ENCODE data around the gene SH3RF1.

The SH3RF1 gene

DNA sequence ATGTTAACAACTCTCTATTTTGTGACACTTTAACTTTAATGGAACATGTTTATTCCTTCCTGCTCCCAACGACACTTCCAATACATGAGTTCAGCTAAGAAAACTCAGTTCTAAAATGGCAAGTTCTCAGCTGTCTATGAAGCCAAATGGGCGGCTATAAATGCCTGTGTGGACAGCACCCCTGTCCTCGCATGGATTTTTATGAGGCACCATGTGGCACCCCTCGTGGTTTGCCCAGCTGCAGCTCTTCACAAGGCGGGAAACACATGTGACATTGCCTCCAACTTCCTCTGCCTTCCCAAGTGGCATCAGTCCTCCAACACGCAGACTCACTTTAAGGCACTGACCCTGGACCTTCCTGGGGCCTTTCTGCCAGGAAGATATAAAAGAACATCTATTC is 48.0 kb downstream of the SH3RF1 start:
- TF ChIP-seq, protein P1, sequence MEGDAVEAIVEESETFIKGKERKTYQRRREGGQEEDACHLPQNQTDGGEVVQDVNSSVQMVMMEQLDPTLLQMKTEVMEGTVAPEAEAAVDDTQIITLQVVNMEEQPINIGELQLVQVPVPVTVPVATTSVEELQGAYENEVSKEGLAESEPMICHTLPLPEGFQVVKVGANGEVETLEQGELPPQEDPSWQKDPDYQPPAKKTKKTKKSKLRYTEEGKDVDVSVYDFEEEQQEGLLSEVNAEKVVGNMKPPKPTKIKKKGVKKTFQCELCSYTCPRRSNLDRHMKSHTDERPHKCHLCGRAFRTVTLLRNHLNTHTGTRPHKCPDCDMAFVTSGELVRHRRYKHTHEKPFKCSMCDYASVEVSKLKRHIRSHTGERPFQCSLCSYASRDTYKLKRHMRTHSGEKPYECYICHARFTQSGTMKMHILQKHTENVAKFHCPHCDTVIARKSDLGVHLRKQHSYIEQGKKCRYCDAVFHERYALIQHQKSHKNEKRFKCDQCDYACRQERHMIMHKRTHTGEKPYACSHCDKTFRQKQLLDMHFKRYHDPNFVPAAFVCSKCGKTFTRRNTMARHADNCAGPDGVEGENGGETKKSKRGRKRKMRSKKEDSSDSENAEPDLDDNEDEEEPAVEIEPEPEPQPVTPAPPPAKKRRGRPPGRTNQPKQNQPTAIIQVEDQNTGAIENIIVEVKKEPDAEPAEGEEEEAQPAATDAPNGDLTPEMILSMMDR (IDR thresholded peaks at IDR 0.05; ENCODE audit: control insufficient read depth, insufficient read depth, low read depth, low read length, missing control alignments), result no peak
- no peak for DNase-seq (ENCODE audit: low read depth)
- no peak overlapping the region for H3K4me3 ChIP-seq (ENCODE audit: control insufficient read depth, low read depth, low read length)

DNA sequence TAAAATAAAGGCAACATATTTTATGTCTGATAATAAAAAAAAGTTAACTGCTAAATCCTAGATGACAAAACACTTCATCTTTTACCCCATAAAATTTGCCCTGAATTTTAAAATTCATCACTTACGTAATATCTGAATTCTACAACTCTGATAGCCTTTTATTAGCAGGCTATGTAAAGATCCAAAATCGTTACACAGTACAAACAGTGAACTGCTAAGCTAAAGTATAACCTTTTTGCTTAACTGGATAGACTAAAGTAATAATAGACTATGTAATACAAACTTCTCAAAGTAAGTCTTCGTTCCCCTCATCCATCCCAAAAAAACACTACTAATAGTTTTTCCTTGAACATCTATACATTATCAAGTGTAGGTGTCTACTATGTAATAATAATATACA is 49.1 kb downstream of the SH3RF1 start:
- TF ChIP-seq, protein P1 (IDR thresholded peaks at IDR 0.05; ENCODE audit: control insufficient read depth, insufficient read depth, low read depth, low read length, missing control alignments), result no peak
- no peak overlapping the region for H3K4me3 ChIP-seq (ENCODE audit: control insufficient read depth, low read depth, low read length)
- DNase-seq (ENCODE audit: low read depth), result no peak

DNA sequence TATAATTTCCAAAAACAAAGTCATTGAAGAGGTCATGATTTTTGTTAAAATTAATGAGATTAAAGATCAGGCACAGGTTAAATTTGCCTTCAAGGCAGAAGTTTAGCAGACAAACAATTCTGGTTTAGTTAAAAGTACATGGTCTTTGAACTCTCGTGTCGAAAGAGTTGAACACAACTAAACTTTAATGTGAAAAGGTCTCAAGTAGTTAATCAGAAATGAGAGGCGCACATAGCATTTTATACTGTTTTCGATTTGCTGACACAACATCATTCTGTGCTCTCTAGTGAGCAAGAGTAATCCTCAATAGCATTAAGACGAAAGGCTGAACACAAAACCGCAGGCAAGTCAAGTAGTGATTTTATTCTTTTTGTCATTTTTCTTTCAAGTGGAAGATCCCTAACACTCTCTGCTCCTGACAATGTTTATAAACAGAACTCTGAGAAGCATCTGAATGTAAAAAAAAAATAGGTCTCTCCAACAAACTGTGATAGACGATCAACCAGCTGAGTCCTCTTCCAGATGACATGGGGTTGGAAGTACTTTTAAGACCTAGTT is 49.8 kb downstream of the SH3RF1 start:
- TF ChIP-seq, protein P1 (IDR thresholded peaks at IDR 0.05; ENCODE audit: control insufficient read depth, insufficient read depth, low read depth, low read length, missing control alignments), result no peak
- no peak for DNase-seq (ENCODE audit: low read depth)
- H3K4me3 ChIP-seq (ENCODE audit: control insufficient read depth, low read depth, low read length), result no peak overlapping the region

DNA sequence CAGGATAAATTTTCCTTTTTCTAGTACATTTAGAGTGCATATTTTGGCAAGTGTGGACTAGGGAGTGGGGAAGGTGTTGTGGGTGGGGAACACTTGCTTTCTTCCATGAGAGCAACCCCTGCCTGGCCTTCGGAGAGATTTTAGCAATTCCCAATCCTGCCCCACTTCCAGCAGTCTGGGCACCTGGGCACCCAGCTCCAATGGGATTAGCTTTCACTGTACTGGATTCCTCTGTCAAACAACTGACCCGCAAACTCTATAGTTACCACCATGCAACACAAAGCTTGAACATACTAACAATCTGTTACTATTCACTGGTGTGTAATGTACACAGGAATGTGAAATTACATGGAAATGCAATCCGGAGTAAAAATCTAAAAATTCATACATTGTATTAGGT is 50.3 kb downstream of the SH3RF1 start:
- no peak overlapping the region for H3K4me3 ChIP-seq (ENCODE audit: control insufficient read depth, low read depth, low read length)
- TF ChIP-seq, protein P1 (IDR thresholded peaks at IDR 0.05; ENCODE audit: control insufficient read depth, insufficient read depth, low read depth, low read length, missing control alignments), result no peak
- DNase-seq (ENCODE audit: low read depth), result no peak

DNA sequence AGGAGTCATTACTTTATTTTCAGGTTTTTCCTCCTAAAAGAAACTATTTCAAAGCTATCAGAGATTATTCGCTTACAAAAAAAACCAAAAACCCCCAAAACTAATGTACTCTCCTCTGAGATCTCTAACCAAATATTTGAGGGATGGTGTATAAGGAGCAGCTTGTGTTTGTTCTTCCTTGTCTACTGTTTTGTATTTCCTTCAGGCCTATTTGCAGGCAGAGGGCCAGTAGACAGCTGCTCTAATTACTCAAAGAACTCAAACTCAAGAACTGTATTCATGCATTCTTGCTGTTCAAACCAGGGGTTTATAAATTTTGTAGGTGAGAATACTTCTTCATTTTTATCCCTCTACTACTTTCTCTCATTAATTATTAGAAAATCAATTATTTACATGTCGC is 51.3 kb downstream of the SH3RF1 start:
- no peak for DNase-seq (ENCODE audit: low read depth)
- H3K4me3 ChIP-seq (ENCODE audit: control insufficient read depth, low read depth, low read length), result no peak overlapping the region
- TF ChIP-seq, protein P1 (IDR thresholded peaks at IDR 0.05; ENCODE audit: control insufficient read depth, insufficient read depth, low read depth, low read length, missing control alignments), result no peak

DNA sequence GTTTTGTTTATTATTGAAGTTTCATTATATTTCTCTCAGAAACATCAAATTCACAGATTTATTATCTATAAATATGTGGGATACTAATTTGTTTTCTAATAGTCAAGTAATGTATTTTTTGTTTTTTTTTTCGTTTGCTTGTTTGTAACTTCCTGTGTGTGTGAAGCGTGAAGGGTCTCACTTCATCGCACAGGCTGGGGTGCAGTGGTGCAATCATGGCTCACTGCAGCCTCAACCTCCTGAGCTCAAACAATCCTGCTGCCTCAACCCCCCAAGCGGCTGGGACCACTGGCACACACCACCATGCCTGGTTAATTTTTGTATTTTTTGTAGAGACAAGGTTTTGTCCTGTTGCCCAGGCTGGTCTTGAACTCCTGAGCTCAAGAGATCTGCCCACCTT is 55.1 kb downstream of the SH3RF1 start:
- no peak overlapping the region for H3K4me3 ChIP-seq (ENCODE audit: control insufficient read depth, low read depth, low read length)
- no peak for DNase-seq (ENCODE audit: low read depth)
- TF ChIP-seq, protein P1 (IDR thresholded peaks at IDR 0.05; ENCODE audit: control insufficient read depth, insufficient read depth, low read depth, low read length, missing control alignments), result no peak

DNA sequence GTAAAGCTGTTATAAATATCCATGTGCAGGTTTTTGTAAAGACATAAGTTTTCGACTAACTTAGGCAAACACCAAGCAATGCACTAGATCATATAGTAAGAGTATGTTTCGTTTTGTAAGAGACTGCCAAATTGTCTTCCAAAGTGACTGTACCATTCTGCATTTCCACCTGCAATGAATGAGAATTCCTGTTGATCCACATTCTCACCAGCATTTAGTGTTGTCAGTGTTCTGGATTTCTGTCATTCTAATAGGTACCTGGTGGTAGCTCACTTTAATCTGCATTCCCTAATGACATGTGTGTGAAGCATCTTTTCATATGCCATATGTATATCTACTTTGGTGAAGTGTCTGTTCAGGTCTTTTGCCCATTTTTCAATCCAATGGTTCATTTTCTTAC is 57.8 kb downstream of the SH3RF1 start:
- TF ChIP-seq, protein P1 (IDR thresholded peaks at IDR 0.05; ENCODE audit: control insufficient read depth, insufficient read depth, low read depth, low read length, missing control alignments), result no peak
- no peak for DNase-seq (ENCODE audit: low read depth)
- no peak overlapping the region for H3K4me3 ChIP-seq (ENCODE audit: control insufficient read depth, low read depth, low read length)

All from AG09309 (cell line).